Endometrial microvascular endothelial cells (primary cell): ENCODE results near the gene IRX3. TPM values are rescaled to one million over a fixed set of nuclear protein-coding genes. Genes with fewer than 3 reads are reported as not detected.

Experiments used
- in situ Hi-C: cut with HindIII; loops from 2 replicates; pipeline ENCODE4 v1.10.0; 2017; ENCODE audit warnings: low sequenced_read_pairs, low pct_unique_long_range_greater_than_20kb; ENCODE audit errors: inconsistent ontology term
- total RNA-seq: library from RNA; depleted of rRNA; stranded (reverse); fragments of >200 nt; gene quantifications from one replicate; pipeline ENCODE4 v1.2.3, GENCODE V29; 2015; ENCODE audit errors: inconsistent ontology term

IRX3 gene
- total RNA-seq, 1 donor from 2014 or later: not detected

DNA sequence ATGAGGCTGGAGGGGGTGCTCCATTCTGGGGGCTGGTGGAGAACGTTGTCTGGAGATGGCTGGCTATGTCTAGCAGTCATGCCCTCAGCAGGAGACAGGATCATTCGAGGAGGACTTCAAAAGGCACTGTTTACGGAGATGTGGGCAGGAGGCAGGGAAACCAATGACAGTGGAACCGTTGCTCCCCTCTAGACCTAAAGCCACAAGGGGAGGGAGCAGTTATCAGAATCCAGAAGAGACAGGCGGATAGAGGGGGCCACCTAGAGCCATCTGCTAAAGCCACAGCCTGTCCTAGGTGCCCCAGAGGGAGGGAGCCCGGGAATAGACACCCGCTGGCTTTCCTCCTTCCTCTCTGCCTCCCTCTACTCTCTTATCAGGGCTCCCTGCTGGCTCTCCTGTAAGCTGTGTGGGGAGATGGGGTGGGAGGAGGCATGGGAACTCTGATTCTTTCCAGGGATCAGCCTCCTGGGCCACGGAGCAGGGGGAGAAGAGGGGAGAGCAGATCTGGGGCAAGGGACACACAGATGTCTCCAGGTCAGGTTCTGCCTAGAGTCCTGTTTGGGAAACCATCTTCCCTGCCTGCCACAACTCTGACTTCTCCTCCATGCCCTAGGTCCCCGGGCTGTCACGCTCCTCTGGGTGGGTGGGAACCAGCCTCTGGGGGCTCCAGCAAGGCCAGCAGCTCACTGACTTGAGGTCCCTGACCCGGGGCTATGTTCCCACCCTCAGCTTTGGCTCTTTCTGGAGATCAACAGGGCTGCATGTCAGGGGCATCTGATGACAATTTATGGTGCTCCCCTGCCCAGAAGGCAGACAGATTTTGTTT is 42.3 kb downstream of the IRX3 start:
- in situ Hi-C loops: no loop called here

DNA sequence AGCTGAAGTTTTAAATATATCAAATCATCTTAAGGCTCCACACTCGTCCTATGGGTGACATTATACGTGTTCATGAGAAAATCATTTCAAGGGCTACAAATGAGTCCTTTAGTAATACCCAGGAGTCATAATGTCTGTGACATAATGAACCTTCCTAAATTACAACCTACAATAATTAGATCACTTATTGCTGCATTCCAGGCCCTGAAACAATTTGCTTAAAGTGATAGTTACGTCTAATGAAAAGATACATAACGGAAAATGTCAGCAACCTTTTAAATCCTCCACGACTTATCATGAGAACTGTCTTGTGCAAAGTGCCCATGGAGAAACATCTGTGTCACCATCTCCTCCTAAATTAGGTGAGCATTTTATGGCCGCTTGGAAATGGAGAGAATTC is 43.4 kb downstream of the IRX3 start:
- in situ Hi-C loops: no loop called here

DNA sequence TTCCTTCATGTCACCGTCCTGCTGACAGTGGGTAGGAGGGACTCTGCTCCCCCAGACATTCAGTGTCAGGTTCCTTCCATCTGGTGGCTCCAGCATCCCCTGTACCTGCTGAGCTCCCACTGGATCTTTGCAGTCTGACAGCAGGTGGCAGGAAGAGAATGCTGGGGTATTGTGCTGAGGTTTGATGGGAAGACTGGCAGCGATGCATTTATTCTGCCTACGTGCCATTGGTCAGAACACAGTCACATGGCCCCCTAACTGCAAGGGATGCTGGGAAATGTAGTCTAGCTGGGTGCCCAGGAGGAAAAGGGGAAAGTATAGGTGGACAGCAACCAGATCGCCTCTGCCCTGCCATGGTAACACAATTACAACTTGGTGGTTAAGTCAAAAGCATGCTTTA is 44.4 kb downstream of the IRX3 start:
- in situ Hi-C loops: no loop called here

DNA sequence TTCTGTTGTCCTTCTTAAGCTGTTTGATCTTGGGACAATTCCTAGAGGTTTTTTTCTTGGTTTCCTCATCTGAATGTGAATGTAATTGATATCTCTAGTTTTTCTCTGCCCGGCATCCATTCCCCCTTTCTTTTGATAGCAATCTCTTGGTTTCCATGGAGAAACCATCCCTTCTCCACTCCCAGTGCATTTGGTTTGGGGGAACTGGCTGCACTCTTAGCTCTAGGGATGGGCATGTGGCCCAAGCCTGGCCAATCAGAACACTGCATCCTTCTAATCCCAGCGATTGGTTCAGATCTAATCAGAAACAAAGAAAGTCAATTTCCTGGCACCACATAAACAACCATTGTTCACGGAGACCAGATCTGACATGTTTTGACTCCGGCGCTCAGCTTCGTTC is 45.1 kb downstream of the IRX3 start:
- in situ Hi-C loops: no loop called here

DNA sequence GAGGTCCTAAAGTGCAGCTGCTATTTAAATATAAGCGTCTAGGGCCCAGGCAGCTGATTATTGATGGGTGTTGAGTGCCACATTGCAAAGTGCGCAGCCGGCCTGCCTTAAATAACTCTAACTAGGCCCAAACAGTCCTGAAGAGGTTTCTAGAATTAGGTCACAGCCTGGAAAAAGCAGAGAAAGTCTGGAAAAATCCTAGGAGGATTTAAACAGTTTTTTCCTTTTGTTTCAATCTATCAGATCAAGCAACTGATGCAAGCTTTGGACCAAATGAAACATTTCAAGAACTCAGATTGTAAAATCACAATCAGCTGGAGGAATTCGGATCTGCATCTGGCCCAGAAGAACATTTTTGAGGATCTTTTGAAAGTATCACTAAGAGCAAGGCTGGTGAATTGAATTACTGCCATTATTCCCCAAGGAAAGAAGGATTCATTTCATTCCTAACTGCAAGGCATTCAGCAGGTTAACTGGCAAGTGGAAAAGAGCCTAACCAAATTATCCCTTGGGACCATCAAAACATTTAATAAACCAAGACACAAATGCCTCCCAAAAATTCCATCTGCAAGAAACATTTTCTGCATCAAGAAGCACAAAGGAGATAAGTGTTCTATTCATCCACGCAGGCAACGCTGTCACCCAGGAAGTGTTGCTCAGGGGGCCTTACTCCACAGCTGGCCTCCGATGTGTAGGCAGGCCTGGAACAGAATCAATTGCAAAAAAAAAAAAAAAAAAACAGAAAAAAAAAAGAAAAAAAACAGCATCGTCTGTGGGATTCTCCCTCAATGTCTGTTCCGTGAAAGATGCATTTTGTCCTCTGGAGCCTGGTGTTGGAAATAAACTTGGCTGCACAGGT is 46.1 kb downstream of the IRX3 start:
- in situ Hi-C loops: no loop called here

DNA sequence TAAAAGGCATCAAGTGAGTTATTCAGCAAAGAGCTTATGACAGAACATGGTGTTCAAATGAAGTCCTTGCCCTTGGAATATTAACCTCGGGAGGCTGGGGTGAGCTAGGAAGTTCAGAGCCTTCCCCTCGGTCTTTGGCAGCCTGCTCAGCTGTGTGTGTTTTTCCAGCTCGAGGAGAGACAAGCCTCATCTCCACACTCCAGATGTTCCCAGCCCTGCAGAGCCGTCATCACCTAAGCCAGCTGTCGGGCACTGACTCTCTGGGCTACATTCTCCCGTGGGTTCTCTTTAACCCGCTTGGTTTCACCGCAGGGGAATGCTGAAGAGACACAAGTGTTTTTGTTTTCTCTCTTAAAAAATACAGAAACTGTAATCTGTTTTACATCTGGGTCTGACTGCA is 47.1 kb downstream of the IRX3 start:
- in situ Hi-C loops: no loop called here

DNA sequence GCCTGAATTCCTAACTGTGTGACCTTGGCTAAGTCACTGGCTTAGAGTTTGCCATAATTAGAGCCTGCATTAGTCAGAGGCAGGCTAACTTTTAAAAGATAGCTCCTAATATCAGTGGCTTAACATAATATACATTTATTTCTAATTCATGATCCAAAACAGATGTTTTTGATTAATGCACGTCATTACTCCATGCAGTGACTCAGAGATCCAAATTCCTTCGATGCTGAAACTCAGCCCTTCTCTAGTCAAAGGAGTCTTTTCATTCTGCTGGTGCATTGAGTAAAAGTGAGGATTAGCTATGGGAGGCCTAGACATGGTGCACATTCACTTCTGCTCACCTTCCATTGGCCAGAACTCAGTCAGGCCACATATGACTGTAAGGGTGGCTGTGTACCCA is 49.8 kb downstream of the IRX3 start:
- in situ Hi-C loops: no loop called here

DNA sequence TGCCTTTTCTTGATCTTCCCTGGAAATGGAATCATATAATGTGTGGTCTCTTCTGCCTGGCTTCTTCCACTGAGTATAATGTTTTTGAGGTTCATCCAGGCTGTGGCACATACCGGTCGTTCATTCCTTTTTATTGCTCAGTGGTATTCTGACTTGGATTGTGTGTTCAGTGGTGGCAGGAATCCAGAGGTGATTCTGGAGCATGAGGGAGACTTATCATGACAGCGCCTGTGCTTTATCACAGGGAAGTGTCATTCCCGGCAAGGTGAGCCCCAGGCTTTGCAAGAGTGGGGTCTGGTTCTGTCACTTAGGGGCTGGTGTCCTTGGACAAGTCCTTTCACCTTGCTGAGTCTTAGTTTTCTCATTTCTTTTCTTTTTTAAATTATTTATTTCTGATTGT is 53.0 kb downstream of the IRX3 start:
- in situ Hi-C loops: no loop called here
